Fibroblast of skin of abdomen (primary cell): ENCODE data around the gene PROC.
"Not testable (repeated sequence)": the region's sequence is repeated elsewhere in the genome, so short reads cannot be mapped to it uniquely, and the experiment has no call there.

Experiments
- DNase-seq: peaks from one replicate; pipeline ENCODE4 v3.0.0-alpha.2; 2013

Gene PROC

GRCh38 chr2:127428057-127428814, 10.0 kb downstream of the PROC start:
- no peak for DNase-seq

- DNase-seq, result no peak
Observed at GRCh38 chr2:127428815-127429109, 10.5 kb downstream of the PROC start.

GRCh38 chr2:127429291-127429690, 11.1 kb downstream of the PROC start:
- DNase-seq, result no peak

- DNase-seq, result no peak
Observed at GRCh38 chr2:127429844-127430425, 11.7 kb downstream of the PROC start.

GRCh38 chr2:127431408-127432023, 13.3 kb downstream of the PROC start:
- DNase-seq, result no peak

GRCh38 chr2:127434515-127434914, 16.3 kb downstream of the PROC start:
- DNase-seq, result no peak

- no peak for DNase-seq
Observed at GRCh38 chr2:127437056-127437455, 18.8 kb downstream of the PROC start.

- DNase-seq, result no peak
Observed at GRCh38 chr2:127437781-127438726, 19.8 kb downstream of the PROC start.

- DNase-seq, result no peak
Observed at GRCh38 chr2:127439343-127439742, 21.1 kb downstream of the PROC start.

GRCh38 chr2:127448526-127448925, 30.3 kb downstream of the PROC start:
- no peak for DNase-seq

- DNase-seq, result no peak
Observed at GRCh38 chr2:127449414-127449813, 31.2 kb downstream of the PROC start.

GRCh38 chr2:127449898-127450297, 31.7 kb downstream of the PROC start:
- no peak for DNase-seq

GRCh38 chr2:127451981-127452380, 33.8 kb downstream of the PROC start:
- DNase-seq, result peak; percentile 12

- DNase-seq, result not testable (repeated sequence)
Observed at GRCh38 chr2:127452423-127452822, 34.2 kb downstream of the PROC start.

GRCh38 chr2:127453013-127453391, 34.8 kb downstream of the PROC start:
- DNase-seq, result no peak

GRCh38 chr2:127453392-127454171, 35.4 kb downstream of the PROC start:
- DNase-seq, result peak; percentile 7

- no peak for DNase-seq
Observed at GRCh38 chr2:127454595-127455565, 36.7 kb downstream of the PROC start.

GRCh38 chr2:127455566-127456493, 37.6 kb downstream of the PROC start:
- peak; percentile 3 for DNase-seq

GRCh38 chr2:127456960-127457359, 38.7 kb downstream of the PROC start:
- DNase-seq, result no peak

GRCh38 chr2:127462461-127462860, 44.2 kb downstream of the PROC start:
- no peak for DNase-seq
